ENCODE measurements around the gene TRAPPC5. TPM values are rescaled to one million over a fixed set of nuclear protein-coding genes. Genes with fewer than 3 reads are reported as not detected.
"Not testable (repeated sequence)": the region's sequence is repeated elsewhere in the genome, so short reads cannot be mapped to it uniquely, and the experiment has no call there.

TRAPPC5 gene
- total RNA-seq, 1 experiment from 2014 or later, result 105 TPM

DNA sequence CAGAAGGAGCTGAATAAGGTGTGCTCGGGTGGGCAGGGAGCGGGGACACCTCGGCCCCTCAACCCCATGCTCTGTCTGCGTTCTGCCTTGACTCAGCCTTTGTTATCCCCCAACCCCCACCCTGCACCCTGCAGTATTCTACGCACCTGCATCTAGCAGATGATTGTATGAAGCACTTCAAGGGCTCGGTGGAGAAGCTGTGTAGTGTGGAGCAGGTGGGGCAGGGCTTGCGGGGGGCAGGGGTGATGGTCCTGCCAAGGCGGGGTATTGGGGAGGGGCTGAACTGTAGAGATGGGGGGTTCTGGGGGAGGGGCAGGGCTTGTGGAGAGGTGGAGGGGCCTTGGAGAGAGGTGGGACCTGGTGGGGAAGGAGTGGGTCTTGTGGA, 37.6 kb upstream of the TRAPPC5 start:
- no peaks in the 10 kb centered on the region for H3K36me3 ChIP-seq (ENCODE audit: insufficient read depth, low read length, poor library complexity, severe bottlenecking)

GRCh38 chr19:7643629-7644549, 36.7 kb upstream of the TRAPPC5 start:
- H3K27ac ChIP-seq (ENCODE audit: low read depth, low read length, poor library complexity, severe bottlenecking); intact Hi-C loops (cut with micrococcal nuclease; ENCODE audit: unreplicated experiment); H3K4me1 ChIP-seq (ENCODE audit: insufficient read depth, low read length, poor library complexity, severe bottlenecking); H3K27me3 ChIP-seq (replicated peaks; ENCODE audit: insufficient read depth, low read depth, low read length, poor library complexity); H3K4me3 ChIP-seq (ENCODE audit: low read depth, low read length, poor library complexity, severe bottlenecking); BruUV-seq (replicated peaks); H3K36me3 ChIP-seq (ENCODE audit: insufficient read depth, low read length, poor library complexity, severe bottlenecking); H3K9me3 ChIP-seq (ENCODE audit: low read depth, low read length, poor library complexity, severe bottlenecking): not testable (repeated sequence)
- peak; percentile 33 for DNase-seq (ENCODE audit: low spot score)
- ChIA-PET CTCF (interaction anchor here (1.3 kb wide), 1 partner anchor 75 kb away, joined by 4 read pairs; no protein-coding TSS in a partner anchor), POLR2A (ENCODE audit: low non-redundant PET) (interaction anchor here (0.6 kb wide), 1 partner anchor 14 kb away, joined by 3 read pairs; the partner anchor contains the start of genes PET100 and XAB2)

More for the DNA sequence above, 37.6 kb upstream of the TRAPPC5 start:
- TF ChIP-seq EZH2 (IDR thresholded peaks at IDR 0.05; ENCODE audit: borderline replicate concordance, low read depth, low read length, poor library complexity, severe bottlenecking) (no peak), CTCF (conservative IDR thresholded peaks at IDR 0.05; ENCODE audit: low read depth, low read length) (no peak)
- Histone ChIP-seq H3K27ac (ENCODE audit: low read depth, low read length, poor library complexity, severe bottlenecking) (no peak overlapping the region), H3K4me3 (ENCODE audit: low read depth, low read length, poor library complexity, severe bottlenecking) (no peak overlapping the region), H3K27me3 (replicated peaks; ENCODE audit: insufficient read depth, low read depth, low read length, poor library complexity) (no peaks in the 10 kb centered on the region), H3K4me1 (ENCODE audit: insufficient read depth, low read length, poor library complexity, severe bottlenecking) (no peaks in the 10 kb centered on the region), H3K9me3 (ENCODE audit: low read depth, low read length, poor library complexity, severe bottlenecking) (no peaks in the 10 kb centered on the region)
- no TSS peak for BruUV-seq (replicated peaks)
- POLR2A ChIA-PET (ENCODE audit: low non-redundant PET), result no interaction called here
- intact Hi-C loops (cut with micrococcal nuclease; ENCODE audit: unreplicated experiment), result no loop called here
- DNase-seq (ENCODE audit: low spot score), result no peak
- CTCF ChIA-PET, result interaction anchor here (0.6 kb wide), 1 partner anchor 78 kb away, joined by 3 read pairs; no protein-coding TSS in a partner anchor

- H3K9me3 ChIP-seq (ENCODE audit: low read depth, low read length, poor library complexity, severe bottlenecking), result no peaks in the 10 kb centered on the region
- H3K27me3 ChIP-seq (replicated peaks; ENCODE audit: insufficient read depth, low read depth, low read length, poor library complexity), result no peaks in the 10 kb centered on the region
- CTCF ChIA-PET, result interaction anchor here (1.3 kb wide), 1 partner anchor 76 kb away, joined by 4 read pairs; no protein-coding TSS in a partner anchor
- no peaks in the 10 kb centered on the region for H3K4me1 ChIP-seq (ENCODE audit: insufficient read depth, low read length, poor library complexity, severe bottlenecking)
- H3K36me3 ChIP-seq (ENCODE audit: insufficient read depth, low read length, poor library complexity, severe bottlenecking), result no peaks in the 10 kb centered on the region
- DNase-seq (ENCODE audit: low spot score), result no peak
- no peak overlapping the region for H3K27ac ChIP-seq (ENCODE audit: low read depth, low read length, poor library complexity, severe bottlenecking)
- H3K4me3 ChIP-seq (ENCODE audit: low read depth, low read length, poor library complexity, severe bottlenecking), result no peak overlapping the region
- no TSS peak for BruUV-seq (replicated peaks)
- no peak for TF ChIP-seq CTCF (conservative IDR thresholded peaks at IDR 0.05; ENCODE audit: low read depth, low read length)
- TF ChIP-seq EZH2 (IDR thresholded peaks at IDR 0.05; ENCODE audit: borderline replicate concordance, low read depth, low read length, poor library complexity, severe bottlenecking), result no peak
- intact Hi-C loops (cut with micrococcal nuclease; ENCODE audit: unreplicated experiment), result no loop called here
- POLR2A ChIA-PET (ENCODE audit: low non-redundant PET), result no interaction called here
These were observed 36.1 kb upstream of the TRAPPC5 start for GRCh38 chr19:7644550-7644877.

Measured in A673 (cell line).